Measurements from ENCODE around the gene GTF3A.

Gene GTF3A

DNA sequence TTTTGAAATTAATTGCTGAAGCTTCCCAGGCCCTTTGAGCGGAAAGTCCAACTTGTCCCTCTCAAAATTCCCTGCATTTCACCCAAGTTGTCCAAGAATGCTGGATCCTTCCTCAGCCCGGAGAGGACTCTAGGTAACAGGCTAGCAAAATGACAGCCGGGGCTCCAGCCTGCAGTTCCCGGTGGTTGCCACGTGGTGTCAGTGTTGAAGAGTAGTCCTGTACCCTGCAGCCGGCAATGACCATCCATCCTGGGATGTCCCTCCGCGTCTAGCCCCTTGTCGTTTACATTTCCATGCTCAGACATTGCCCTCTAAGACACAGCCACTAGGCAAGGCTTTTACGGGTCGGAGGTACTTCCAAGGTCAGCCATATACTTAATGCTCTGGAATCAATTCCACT is 57.3 kb downstream of the GTF3A start:
- H3K27me3 Mint-ChIP-seq (ENCODE audit: low read depth, poor library complexity), result no peaks in the 10 kb centered on the region
- peaks cover 10% of the 10 kb centered on the region for H3K4me1 Mint-ChIP-seq
- no peak overlapping the region for H3K4me3 Mint-ChIP-seq
- TF ChIP-seq, protein P1, sequence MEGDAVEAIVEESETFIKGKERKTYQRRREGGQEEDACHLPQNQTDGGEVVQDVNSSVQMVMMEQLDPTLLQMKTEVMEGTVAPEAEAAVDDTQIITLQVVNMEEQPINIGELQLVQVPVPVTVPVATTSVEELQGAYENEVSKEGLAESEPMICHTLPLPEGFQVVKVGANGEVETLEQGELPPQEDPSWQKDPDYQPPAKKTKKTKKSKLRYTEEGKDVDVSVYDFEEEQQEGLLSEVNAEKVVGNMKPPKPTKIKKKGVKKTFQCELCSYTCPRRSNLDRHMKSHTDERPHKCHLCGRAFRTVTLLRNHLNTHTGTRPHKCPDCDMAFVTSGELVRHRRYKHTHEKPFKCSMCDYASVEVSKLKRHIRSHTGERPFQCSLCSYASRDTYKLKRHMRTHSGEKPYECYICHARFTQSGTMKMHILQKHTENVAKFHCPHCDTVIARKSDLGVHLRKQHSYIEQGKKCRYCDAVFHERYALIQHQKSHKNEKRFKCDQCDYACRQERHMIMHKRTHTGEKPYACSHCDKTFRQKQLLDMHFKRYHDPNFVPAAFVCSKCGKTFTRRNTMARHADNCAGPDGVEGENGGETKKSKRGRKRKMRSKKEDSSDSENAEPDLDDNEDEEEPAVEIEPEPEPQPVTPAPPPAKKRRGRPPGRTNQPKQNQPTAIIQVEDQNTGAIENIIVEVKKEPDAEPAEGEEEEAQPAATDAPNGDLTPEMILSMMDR (IDR thresholded peaks at IDR 0.05), result peak; percentile 69
- no peaks in the 10 kb centered on the region for H3K36me3 Mint-ChIP-seq (ENCODE audit: low read depth)
- no peak overlapping the region for H3K27ac Mint-ChIP-seq
- peak; percentile 75 for DNase-seq
- peaks cover 11% of the 10 kb centered on the region for H3K9me3 Mint-ChIP-seq

DNA sequence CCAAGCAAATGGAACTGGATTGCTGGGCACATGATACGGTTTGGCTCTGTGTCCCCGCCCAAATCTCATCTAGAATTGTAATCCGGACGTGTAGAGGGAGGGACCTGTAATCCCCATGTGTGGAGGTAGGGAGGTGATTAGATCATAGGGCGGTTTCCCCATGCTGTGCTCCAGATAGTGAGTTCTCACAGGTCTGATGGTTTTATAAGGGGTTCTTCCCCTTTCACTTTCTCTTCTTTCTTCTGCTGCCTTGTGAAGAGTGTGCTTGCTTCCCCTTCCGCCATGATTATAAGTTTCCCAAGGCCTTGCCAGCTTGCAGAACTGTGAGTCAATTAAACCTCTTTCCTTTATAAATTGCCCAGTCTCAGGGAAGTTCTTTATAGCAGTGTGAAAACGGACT is 58.6 kb downstream of the GTF3A start:
- TF ChIP-seq, protein P1 (IDR thresholded peaks at IDR 0.05), result no peak
- H3K27ac Mint-ChIP-seq, result no peak overlapping the region
- H3K9me3 Mint-ChIP-seq, result peaks cover 11% of the 10 kb centered on the region
- H3K4me3 Mint-ChIP-seq, result no peak overlapping the region
- no peaks in the 10 kb centered on the region for H3K36me3 Mint-ChIP-seq (ENCODE audit: low read depth)
- no peaks in the 10 kb centered on the region for H3K4me1 Mint-ChIP-seq
- no peaks in the 10 kb centered on the region for H3K27me3 Mint-ChIP-seq (ENCODE audit: low read depth, poor library complexity)
- no peak for DNase-seq

DNA sequence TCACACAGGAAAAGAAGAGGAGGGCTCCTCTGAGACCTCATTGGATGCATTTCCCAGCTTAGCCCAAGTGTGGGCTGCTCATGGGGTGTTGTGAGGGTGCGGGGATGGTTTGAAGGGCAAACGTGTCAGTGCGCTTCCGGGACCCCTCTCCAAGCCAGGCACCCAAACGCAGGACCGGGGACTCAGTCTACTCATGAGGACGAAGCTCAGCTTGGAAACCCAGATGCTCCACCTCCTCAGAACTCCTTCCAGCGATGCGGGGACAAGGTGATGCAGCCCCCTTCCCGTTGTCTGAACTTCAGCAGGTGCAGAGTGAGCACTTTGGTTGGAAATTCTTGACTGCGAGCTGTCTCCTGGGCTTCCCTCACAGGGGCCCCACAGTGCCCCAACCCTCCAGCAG is 59.0 kb downstream of the GTF3A start:
- H3K9me3 Mint-ChIP-seq, result peaks cover 11% of the 10 kb centered on the region
- TF ChIP-seq, protein P1 (IDR thresholded peaks at IDR 0.05), result no peak

More for the DNA sequence above, 59.0 kb downstream of the GTF3A start:
- no peaks in the 10 kb centered on the region for H3K27me3 Mint-ChIP-seq (ENCODE audit: low read depth, poor library complexity)
- no peaks in the 10 kb centered on the region for H3K36me3 Mint-ChIP-seq (ENCODE audit: low read depth)
- H3K4me3 Mint-ChIP-seq, result no peak overlapping the region
- DNase-seq, result no peak
- no peak overlapping the region for H3K27ac Mint-ChIP-seq
- H3K4me1 Mint-ChIP-seq, result no peaks in the 10 kb centered on the region
